Neural cell (in vitro differentiated cells): ENCODE data around the gene FLYWCH1. TPM values are rescaled to one million over a fixed set of nuclear protein-coding genes. Genes with fewer than 3 reads are reported as not detected.

ENCODE experiments used
- H2AFZ ChIP-seq: fragments of 200-600, 300-800 bp; sonication (generic), shearing (Covaris generic); 2 replicates; pipeline ENCODE4 v1.6.0; 2014; ENCODE audit warnings: low read depth, mild to moderate bottlenecking, antibody characterized with exemption, low read length, moderate library complexity
- H3F3A ChIP-seq: fragments of 200-600 bp; shearing (Covaris generic); 2 replicates; pipeline ENCODE4 v1.6.1; 2016; ENCODE audit warnings: mild to moderate bottlenecking, moderate library complexity, mixed read lengths, antibody characterized with exemption, low read length; ENCODE audit not compliant: insufficient read depth, poor library complexity, severe bottlenecking
- H3K27ac ChIP-seq: fragments of 200-600, 300-800 bp; sonication (generic), shearing (Covaris generic); 2 replicates; pipeline ENCODE4 v1.5.1; 2014; ENCODE audit warnings: mild to moderate bottlenecking, low read length, moderate library complexity
- H3K27me3 ChIP-seq: fragments of 300-800, 200-600 bp; sonication (generic), shearing (Covaris generic); 2 replicates; pipeline ENCODE4 v1.6.0; 2014; ENCODE audit warnings: mild to moderate bottlenecking, low read depth, low read length, moderate library complexity; ENCODE audit not compliant: insufficient read depth
- H3K36me3 ChIP-seq: fragments of 300-800, 200-600 bp; sonication (generic), shearing (Covaris generic); 2 replicates; pipeline ENCODE4 v1.5.1; 2014; ENCODE audit warnings: mild to moderate bottlenecking, antibody characterized with exemption, low read length, moderate library complexity; ENCODE audit not compliant: insufficient read depth
- H3K4me2 ChIP-seq: fragments of 300-800, 200-600 bp; sonication (generic), shearing (Covaris generic); 2 replicates; pipeline ENCODE4 v1.6.0; 2014; ENCODE audit warnings: mild to moderate bottlenecking, low read length
- H3K4me3 ChIP-seq: fragments of 300-800, 200-600 bp; sonication (generic), shearing (Covaris generic); 2 replicates; pipeline ENCODE4 v1.5.1; 2014; ENCODE audit warnings: mild to moderate bottlenecking, low read length, moderate library complexity
- H3K79me2 ChIP-seq: fragments of 200-600 bp; shearing (Covaris generic); replicated peaks from 2 replicates; pipeline ENCODE4 v1.6.0; 2014; ENCODE audit warnings: mild to moderate bottlenecking, low read length, moderate library complexity; ENCODE audit not compliant: insufficient read depth
- H3K9ac ChIP-seq: fragments of 300-800, 200-600 bp; sonication (generic), shearing (Covaris generic); 2 replicates; pipeline ENCODE4 v1.6.1; 2016; ENCODE audit warnings: mild to moderate bottlenecking, low read length, mixed read lengths
- H3K9me2 ChIP-seq: fragments of 200-600 bp; shearing (Covaris generic); 2 replicates; pipeline ENCODE4 v1.6.1; 2016; ENCODE audit warnings: mild to moderate bottlenecking, low read length, mixed read lengths; ENCODE audit not compliant: insufficient read depth
- H3K9me3 ChIP-seq: fragments of 200-600, 300-800 bp; sonication (generic), shearing (Covaris generic); 2 replicates; pipeline ENCODE4 v1.6.1; 2016; ENCODE audit warnings: mild to moderate bottlenecking, mixed run types, low read length, moderate library complexity, mixed read lengths
- H4K20me1 ChIP-seq: fragments of 200-600 bp; shearing (Covaris generic); 2 replicates; pipeline ENCODE4 v1.6.1; 2016; ENCODE audit warnings: mild to moderate bottlenecking, mixed run types; ENCODE audit not compliant: insufficient read depth
- EP300 ChIP-seq: fragments of 450-650 bp; conservative IDR thresholded peaks from 2 replicates; pipeline ENCODE4 v1.6.1; 2014; ENCODE audit warnings: antibody characterized with exemption, mild to moderate bottlenecking, moderate library complexity; ENCODE audit not compliant: poor library complexity, severe bottlenecking
- EZH2 ChIP-seq: fragments of 200-600, 300-800 bp; shearing (Covaris generic), sonication (generic); IDR thresholded peaks from 2 replicates; pipeline ENCODE4 v1.6.1; 2014; ENCODE audit warnings: antibody characterized with exemption, low read length, borderline replicate concordance, mild to moderate bottlenecking; ENCODE audit not compliant: insufficient read depth, poor library complexity, severe bottlenecking
- MXI1 ChIP-seq: fragments of 450-650 bp; conservative IDR thresholded peaks from 2 replicates; pipeline ENCODE4 v1.6.1; 2014; ENCODE audit warnings: antibody characterized with exemption, mild to moderate bottlenecking; ENCODE audit not compliant: poor library complexity, severe bottlenecking
- POLR2AphosphoS5 ChIP-seq: IDR thresholded peaks from 2 replicates; pipeline ENCODE4 v1.6.1; 2012
- RAD21 ChIP-seq: fragments of 450-650 bp; conservative IDR thresholded peaks from 2 replicates; pipeline ENCODE4 v1.6.1; 2014; ENCODE audit warnings: antibody characterized with exemption, mild to moderate bottlenecking, moderate library complexity
- SMC3 ChIP-seq: fragments of 450-650 bp; conservative IDR thresholded peaks from 2 replicates; pipeline ENCODE4 v1.6.1; 2014; ENCODE audit warnings: antibody characterized with exemption, mild to moderate bottlenecking, moderate library complexity; ENCODE audit not compliant: poor library complexity
- TAF1 ChIP-seq: IDR thresholded peaks from 2 replicates; pipeline ENCODE4 v1.6.1; 2012; ENCODE audit warnings: low read depth
- polyA plus RNA-seq: library from polyadenylated mRNA; depleted of rRNA; stranded (reverse); fragments of >200 nt; gene quantifications from 2 replicates; pipeline ENCODE4 v1.2.3, GENCODE V29; 2014
- TF ChIP-seq, protein P1 (sequence below): fragments of 450-650 bp; IDR thresholded peaks from 2 replicates; pipeline ENCODE4 v1.5.1; 2014; ENCODE audit warnings: antibody characterized with exemption, mild to moderate bottlenecking, moderate library complexity; ENCODE audit not compliant: poor library complexity, severe bottlenecking
- TF ChIP-seq, protein P2 (sequence below): IDR thresholded peaks from 2 replicates; pipeline ENCODE4 v1.6.1; 2012; ENCODE audit warnings: borderline replicate concordance

FLYWCH1 gene
- polyA plus RNA-seq, 1 donor from 2014 or later, result 33.0 TPM

DNA sequence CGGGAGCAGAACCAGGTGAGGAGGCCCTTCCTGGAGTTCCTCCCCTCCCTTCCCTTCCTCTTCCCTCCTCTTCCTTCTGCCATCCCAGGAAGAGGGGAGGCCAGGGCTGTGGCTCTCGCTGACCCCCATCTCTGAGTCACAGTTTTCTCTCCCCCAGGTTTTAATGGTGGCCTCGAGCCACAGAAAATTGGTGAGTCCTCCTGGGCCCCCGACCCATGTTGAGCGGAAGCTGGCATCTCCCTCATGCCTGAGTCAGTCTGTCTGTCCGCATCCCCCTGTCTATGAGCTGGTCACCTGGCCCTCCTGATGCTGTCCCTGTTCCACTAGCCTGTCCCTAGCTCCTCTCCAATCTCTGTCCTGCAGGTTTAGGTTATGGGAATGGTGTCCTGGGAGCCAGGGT lies 88.2 kb downstream of the FLYWCH1 start:
- TF ChIP-seq EP300 (no peak), SMC3 (no peak), RAD21 (no peak), MXI1 (no peak), POLR2AphosphoS5 (no peak), EZH2 (no peak), TAF1 (no peak)
- TF ChIP-seq, protein P1, sequence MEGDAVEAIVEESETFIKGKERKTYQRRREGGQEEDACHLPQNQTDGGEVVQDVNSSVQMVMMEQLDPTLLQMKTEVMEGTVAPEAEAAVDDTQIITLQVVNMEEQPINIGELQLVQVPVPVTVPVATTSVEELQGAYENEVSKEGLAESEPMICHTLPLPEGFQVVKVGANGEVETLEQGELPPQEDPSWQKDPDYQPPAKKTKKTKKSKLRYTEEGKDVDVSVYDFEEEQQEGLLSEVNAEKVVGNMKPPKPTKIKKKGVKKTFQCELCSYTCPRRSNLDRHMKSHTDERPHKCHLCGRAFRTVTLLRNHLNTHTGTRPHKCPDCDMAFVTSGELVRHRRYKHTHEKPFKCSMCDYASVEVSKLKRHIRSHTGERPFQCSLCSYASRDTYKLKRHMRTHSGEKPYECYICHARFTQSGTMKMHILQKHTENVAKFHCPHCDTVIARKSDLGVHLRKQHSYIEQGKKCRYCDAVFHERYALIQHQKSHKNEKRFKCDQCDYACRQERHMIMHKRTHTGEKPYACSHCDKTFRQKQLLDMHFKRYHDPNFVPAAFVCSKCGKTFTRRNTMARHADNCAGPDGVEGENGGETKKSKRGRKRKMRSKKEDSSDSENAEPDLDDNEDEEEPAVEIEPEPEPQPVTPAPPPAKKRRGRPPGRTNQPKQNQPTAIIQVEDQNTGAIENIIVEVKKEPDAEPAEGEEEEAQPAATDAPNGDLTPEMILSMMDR, result no peak
- TF ChIP-seq, protein P2, sequence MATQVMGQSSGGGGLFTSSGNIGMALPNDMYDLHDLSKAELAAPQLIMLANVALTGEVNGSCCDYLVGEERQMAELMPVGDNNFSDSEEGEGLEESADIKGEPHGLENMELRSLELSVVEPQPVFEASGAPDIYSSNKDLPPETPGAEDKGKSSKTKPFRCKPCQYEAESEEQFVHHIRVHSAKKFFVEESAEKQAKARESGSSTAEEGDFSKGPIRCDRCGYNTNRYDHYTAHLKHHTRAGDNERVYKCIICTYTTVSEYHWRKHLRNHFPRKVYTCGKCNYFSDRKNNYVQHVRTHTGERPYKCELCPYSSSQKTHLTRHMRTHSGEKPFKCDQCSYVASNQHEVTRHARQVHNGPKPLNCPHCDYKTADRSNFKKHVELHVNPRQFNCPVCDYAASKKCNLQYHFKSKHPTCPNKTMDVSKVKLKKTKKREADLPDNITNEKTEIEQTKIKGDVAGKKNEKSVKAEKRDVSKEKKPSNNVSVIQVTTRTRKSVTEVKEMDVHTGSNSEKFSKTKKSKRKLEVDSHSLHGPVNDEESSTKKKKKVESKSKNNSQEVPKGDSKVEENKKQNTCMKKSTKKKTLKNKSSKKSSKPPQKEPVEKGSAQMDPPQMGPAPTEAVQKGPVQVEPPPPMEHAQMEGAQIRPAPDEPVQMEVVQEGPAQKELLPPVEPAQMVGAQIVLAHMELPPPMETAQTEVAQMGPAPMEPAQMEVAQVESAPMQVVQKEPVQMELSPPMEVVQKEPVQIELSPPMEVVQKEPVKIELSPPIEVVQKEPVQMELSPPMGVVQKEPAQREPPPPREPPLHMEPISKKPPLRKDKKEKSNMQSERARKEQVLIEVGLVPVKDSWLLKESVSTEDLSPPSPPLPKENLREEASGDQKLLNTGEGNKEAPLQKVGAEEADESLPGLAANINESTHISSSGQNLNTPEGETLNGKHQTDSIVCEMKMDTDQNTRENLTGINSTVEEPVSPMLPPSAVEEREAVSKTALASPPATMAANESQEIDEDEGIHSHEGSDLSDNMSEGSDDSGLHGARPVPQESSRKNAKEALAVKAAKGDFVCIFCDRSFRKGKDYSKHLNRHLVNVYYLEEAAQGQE, result no peak
- H3F3A ChIP-seq, result no peaks in the 10 kb centered on the region
- H4K20me1 ChIP-seq, result no peaks in the 10 kb centered on the region
- H3K4me2 ChIP-seq, result no peak overlapping the region
- H3K9ac ChIP-seq, result no peak overlapping the region
- H3K9me2 ChIP-seq, result no peaks in the 10 kb centered on the region
- H3K27me3 ChIP-seq, result peaks cover 3% of the 10 kb centered on the region
- no peaks in the 10 kb centered on the region for H3K9me3 ChIP-seq
- no peaks in the 10 kb centered on the region for H3K79me2 ChIP-seq
- H3K4me3 ChIP-seq, result no peak overlapping the region
- no peaks in the 10 kb centered on the region for H3K36me3 ChIP-seq
- no peak overlapping the region for H3K27ac ChIP-seq
- no peak overlapping the region for H2AFZ ChIP-seq

DNA sequence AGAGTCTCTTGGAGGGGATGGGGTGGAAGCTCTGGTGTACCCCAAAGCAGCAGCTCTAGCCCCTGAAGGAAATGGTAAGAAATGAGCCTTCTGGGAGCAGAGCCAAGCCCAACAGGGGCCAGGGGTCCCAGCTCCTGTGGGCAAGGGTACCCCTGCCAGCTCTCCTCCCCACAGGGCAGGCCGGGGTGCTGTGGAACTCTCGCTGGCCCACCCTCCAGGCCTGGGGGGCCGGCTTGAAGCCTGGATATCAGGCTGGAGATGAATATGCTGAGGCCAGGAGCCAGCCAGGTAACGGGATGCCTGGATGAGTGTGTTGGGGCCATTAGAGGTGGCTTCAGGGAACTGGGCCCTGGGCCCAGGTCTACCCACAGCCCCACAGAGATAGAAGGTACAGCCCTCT lies 88.8 kb downstream of the FLYWCH1 start:
- no peaks in the 10 kb centered on the region for H3K9me2 ChIP-seq
- peaks cover 8% of the 10 kb centered on the region for H3K27me3 ChIP-seq
- H3K4me3 ChIP-seq, result no peak overlapping the region
- no peak overlapping the region for H3K27ac ChIP-seq
- TF ChIP-seq, protein P2, result no peak
- TF ChIP-seq, protein P1, result no peak
- H3K9ac ChIP-seq, result no peak overlapping the region
- no peaks in the 10 kb centered on the region for H3K79me2 ChIP-seq
- H3K4me2 ChIP-seq, result no peak overlapping the region
- H3K36me3 ChIP-seq, result no peaks in the 10 kb centered on the region
- H3K9me3 ChIP-seq, result no peaks in the 10 kb centered on the region
- H4K20me1 ChIP-seq, result no peaks in the 10 kb centered on the region
- no peaks in the 10 kb centered on the region for H3F3A ChIP-seq
- no peak overlapping the region for H2AFZ ChIP-seq
